HG03103 (cell line): ENCODE measurements around the gene UMODL1.

ENCODE experiments used
- ATAC-seq: cut with Tn5 transposase; IDR thresholded peaks from one replicate; pipeline ENCODE4 v1.9.1; 2021; ENCODE audit warnings: low read depth; ENCODE audit not compliant: unreplicated experiment

The UMODL1 gene

DNA sequence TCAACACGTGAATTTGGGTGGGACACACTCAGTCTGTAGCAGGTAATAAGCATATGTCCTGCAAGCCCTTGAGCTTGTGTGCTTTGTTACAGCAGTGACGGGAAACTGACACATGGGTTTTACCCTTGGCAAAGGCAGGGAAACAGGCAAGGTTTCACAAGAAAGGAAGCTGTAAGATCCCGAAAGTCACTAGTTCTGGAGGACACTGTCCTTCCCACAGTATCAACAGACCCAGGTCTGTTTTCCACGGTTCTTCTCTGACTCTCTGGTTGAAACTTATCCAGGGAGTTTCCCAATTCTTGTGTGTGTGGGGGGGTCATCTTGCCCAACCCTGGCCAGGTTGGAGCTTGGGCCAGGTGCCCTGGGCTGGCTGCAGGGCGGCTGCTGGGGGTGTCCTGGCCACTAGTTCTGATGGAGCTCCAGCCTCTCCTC is 31.6 kb upstream of the UMODL1 start:
- ATAC-seq, result no peak

DNA sequence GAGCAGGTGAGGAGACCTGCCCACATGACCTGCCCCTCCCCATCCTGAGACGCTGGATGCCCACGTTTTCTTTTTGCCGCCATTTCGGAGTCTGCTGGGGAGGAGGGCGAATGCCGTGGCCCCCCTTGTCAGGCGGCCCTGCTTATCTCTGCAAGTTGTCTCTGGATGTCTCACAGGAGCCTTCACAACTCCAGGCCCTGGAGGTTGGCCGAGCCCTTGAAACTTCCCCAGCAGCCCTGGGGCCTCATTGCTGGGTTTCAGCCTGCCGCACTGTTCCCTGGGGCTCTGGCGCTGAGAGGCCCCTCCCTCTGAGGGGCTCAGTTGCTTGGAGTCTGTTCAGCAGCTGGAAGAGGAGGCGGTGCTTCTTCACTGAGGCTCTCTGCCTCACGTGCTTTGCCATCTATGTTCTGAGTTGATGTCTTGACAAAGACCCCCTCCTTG is 31.2 kb upstream of the UMODL1 start:
- no peak for ATAC-seq

- no peak for ATAC-seq
These were observed 30.5 kb upstream of the UMODL1 start for GRCh38 chr21:42040411-42041180.

GRCh38 chr21:42041246-42041645 is 29.9 kb upstream of the UMODL1 start:
- no peak for ATAC-seq

DNA sequence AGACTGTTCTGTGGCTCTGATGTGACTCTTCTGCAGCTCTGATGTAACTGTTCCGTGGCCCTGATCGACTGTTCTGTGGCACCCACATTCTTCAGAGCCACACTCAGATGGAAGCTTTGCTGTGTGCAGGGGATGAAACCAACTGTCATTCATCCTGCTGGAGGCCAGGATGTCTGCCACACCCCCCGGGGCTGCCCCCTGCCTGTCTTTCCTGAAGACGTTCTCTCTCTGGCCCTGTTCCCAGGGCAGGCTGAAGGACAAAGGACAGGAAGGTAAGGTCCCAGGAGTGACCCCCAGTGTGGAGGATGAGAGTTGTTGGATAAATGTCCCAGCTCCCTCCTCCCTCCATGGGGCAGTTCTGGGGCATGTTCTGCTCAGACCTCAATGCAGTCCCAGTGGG is 29.4 kb upstream of the UMODL1 start:
- no peak for ATAC-seq

DNA sequence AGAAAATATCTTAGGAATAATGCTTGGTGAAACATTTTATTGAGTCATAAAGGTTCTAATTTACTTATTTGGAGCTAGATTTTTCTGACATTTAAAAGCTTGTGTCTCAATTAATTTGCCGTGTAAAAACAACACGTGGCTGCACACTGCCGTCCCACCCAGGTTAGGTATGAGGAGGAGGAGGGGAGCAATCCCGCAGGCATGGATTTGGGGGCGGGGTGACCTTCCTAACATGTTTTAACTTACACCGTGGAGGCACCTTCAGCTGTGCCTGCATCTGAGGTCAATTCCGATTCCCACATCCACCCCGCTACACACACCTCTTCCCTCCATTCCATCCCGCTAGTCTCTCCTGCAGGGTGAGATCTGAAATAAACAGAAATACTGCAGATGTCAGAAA is 28.5 kb upstream of the UMODL1 start:
- ATAC-seq, result no peak

- ATAC-seq, result no peak
These were observed 27.8 kb upstream of the UMODL1 start for GRCh38 chr21:42043201-42043895.

DNA sequence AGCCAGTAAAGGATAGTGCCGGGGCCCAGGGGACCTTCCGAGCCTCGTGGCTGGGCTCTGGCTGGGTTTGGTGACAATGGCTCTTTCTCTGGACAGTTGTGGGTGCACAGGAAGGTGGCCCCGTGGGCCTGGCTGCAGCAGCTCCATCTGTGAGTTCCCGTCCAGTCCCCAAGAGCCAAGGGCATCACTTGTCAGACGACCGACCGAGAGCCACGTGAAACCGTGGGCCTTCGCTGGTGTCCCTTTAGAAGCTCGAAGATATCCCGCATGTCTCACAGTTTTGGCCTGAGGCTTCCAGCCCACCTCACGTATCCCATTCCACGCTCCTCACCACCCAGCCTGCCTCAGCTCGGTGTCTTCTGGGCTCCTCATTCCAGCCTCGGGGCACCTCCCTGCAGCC is 27.2 kb upstream of the UMODL1 start:
- no peak for ATAC-seq

- ATAC-seq, result no peak
These were observed 26.1 kb upstream of the UMODL1 start for GRCh38 chr21:42044871-42045495.

- no peak for ATAC-seq
These were observed 23.1 kb upstream of the UMODL1 start for GRCh38 chr21:42047821-42048613.

- no peak for ATAC-seq
These were observed 22.1 kb upstream of the UMODL1 start for GRCh38 chr21:42048870-42049577.

- ATAC-seq, result no peak
These were observed 21.3 kb upstream of the UMODL1 start for GRCh38 chr21:42049578-42050430.

DNA sequence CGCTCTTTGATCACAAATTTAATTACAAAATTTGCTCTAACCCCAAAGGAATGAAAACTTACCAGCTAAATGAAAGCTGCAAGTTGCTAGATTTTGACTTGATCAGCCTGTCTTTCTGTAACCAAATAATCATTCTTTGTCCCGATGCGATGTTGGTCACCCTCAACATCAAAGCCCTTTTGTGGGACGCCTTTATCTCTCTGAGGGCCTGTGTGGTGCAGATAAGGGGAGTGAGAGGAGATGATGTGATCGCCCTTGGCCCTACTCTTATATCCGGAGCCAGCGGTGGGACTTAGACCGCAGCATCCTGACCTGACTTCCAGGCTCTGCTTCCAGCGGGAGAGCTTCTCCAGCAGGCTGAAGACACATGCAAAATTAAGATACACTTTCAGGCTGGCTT is 19.3 kb upstream of the UMODL1 start:
- no peak for ATAC-seq

GRCh38 chr21:42055425-42055824 is 15.7 kb upstream of the UMODL1 start:
- no peak for ATAC-seq

GRCh38 chr21:42056468-42056867 is 14.6 kb upstream of the UMODL1 start:
- ATAC-seq, result no peak

DNA sequence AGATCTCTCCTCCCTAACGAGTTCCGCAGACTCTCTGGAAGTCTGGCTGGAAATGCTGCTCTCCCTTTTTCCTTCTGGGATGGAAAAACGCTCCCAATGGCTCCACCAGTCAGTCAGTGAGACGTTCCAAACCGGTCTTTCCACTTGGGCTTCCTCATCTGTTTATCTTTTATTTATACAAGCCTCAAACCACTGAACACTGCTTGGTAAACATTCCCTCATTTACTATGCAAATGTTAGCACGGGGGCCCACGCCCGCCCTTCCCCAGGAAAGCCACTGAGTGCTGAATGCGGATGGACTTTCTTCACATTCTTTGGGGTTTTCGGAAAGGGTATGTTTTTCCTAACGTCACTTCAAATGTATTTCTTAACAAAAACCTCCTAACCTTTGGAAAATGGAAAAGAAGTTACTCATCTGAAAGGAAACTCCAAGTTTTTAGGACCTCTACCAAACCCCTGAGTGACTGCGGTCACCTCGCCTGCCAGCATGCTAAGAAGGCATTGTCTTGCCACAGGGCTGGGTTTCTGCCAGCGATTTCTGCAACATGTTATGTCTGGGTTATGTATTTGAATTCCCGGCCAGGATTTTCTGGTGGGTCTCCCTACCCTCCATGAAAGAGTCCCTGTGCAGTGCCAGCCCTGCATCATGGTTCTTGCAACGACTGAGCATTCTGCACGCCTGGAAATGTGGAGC is 14.0 kb upstream of the UMODL1 start:
- ATAC-seq, result no peak

GRCh38 chr21:42057851-42058437 is 13.2 kb upstream of the UMODL1 start:
- ATAC-seq, result no peak

DNA sequence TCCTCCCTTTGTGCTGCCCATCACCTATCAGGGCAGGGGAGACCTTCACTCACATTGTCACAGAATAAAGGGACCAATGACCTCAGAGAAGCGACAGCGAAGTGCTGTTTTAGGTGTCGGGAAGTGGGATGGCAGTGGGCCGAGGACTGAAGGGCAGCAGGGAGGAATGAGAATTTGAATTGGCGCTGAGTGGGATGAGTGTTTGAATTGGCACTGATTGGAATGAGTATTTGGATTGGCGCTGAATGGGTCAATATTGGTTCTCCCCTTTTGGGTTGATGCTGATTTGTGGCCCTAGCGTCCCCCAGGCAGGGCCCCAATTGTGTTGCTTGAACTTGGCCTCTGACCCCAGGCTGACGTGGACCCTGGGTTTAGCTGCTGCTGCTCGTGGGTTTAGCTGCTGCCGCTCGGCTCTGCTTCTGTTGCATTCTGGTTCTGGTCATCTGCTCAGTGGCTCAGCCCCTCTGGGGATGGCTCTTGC is 12.4 kb upstream of the UMODL1 start:
- no peak for ATAC-seq
